ENCODE data around the gene SLC45A1. TPM values are rescaled to one million over a fixed set of nuclear protein-coding genes. Genes with fewer than 3 reads are reported as not detected.

The SLC45A1 gene
- total RNA-seq, 1 experiment from 2014 or later = not detected

- no peak overlapping the region for H3K9ac ChIP-seq (ENCODE audit: low read length)
- H3K4me2 ChIP-seq (ENCODE audit: low read depth, low read length, poor library complexity, severe bottlenecking) = no peak overlapping the region
- H3K27me3 ChIP-seq (ENCODE audit: low read length) = no peaks in the 10 kb centered on the region
- no peaks in the 10 kb centered on the region for H3K9me3 ChIP-seq (ENCODE audit: low read length)
- H4K20me1 ChIP-seq (ENCODE audit: insufficient read depth, low read depth, low read length) = no peaks in the 10 kb centered on the region
- no peak overlapping the region for H3K27ac ChIP-seq (ENCODE audit: low read length)
- H3K4me3 ChIP-seq (ENCODE audit: low read length) = no peak overlapping the region
- H3K9me2 ChIP-seq (replicated peaks; ENCODE audit: insufficient read depth, low read length) = no peaks in the 10 kb centered on the region
- DNase-seq = no peak
- H3K79me2 ChIP-seq (ENCODE audit: low read length) = no peaks in the 10 kb centered on the region
- H3K36me3 ChIP-seq (ENCODE audit: insufficient read depth, low read length) = no peaks in the 10 kb centered on the region
- H3K4me1 ChIP-seq (ENCODE audit: low read length) = no peaks in the 10 kb centered on the region
- H2AFZ ChIP-seq (ENCODE audit: low read length) = no peak overlapping the region
Measured at GRCh38 chr1:8337776-8338525, 20.0 kb downstream of the SLC45A1 start.

- Histone ChIP-seq H3K27me3 (ENCODE audit: low read length) (no peaks in the 10 kb centered on the region), H3K36me3 (ENCODE audit: insufficient read depth, low read length) (no peaks in the 10 kb centered on the region), H2AFZ (ENCODE audit: low read length) (no peak overlapping the region), H3K27ac (ENCODE audit: low read length) (no peak overlapping the region), H4K20me1 (ENCODE audit: insufficient read depth, low read depth, low read length) (no peaks in the 10 kb centered on the region), H3K9me3 (ENCODE audit: low read length) (no peaks in the 10 kb centered on the region), H3K79me2 (ENCODE audit: low read length) (no peaks in the 10 kb centered on the region), H3K9ac (ENCODE audit: low read length) (no peak overlapping the region), H3K9me2 (replicated peaks; ENCODE audit: insufficient read depth, low read length) (no peaks in the 10 kb centered on the region), H3K4me1 (ENCODE audit: low read length) (no peaks in the 10 kb centered on the region), H3K4me3 (ENCODE audit: low read length) (no peak overlapping the region), H3K4me2 (ENCODE audit: low read depth, low read length, poor library complexity, severe bottlenecking) (no peak overlapping the region)
- no peak for DNase-seq
Measured at GRCh38 chr1:8338526-8339202, 20.8 kb downstream of the SLC45A1 start.

DNA sequence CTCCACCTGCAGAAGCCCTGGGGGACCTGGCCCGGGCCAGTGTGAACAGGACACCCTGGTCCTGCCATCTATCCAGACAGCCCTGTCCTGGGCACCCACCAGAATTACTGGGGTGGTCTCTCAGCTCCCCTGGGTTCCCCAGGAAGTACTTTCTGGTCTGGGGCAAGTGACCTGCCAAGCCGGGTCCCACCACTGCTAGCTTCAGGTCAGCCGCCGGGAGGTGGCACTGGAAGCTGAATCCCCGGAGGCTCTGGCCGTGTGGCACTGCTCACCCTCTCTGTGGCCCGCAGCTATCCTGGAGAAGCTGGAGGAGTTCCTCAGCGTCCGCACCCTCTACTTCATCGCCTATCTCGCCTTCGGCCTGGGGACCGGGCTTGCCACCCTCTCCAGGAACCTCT lies 21.3 kb downstream of the SLC45A1 start:
- Histone ChIP-seq H2AFZ (ENCODE audit: low read length) (no peak overlapping the region), H4K20me1 (ENCODE audit: insufficient read depth, low read depth, low read length) (no peaks in the 10 kb centered on the region), H3K9me3 (ENCODE audit: low read length) (no peaks in the 10 kb centered on the region), H3K79me2 (ENCODE audit: low read length) (no peaks in the 10 kb centered on the region), H3K9me2 (replicated peaks; ENCODE audit: insufficient read depth, low read length) (no peaks in the 10 kb centered on the region), H3K9ac (ENCODE audit: low read length) (no peak overlapping the region), H3K27ac (ENCODE audit: low read length) (no peak overlapping the region), H3K36me3 (ENCODE audit: insufficient read depth, low read length) (no peaks in the 10 kb centered on the region), H3K4me3 (ENCODE audit: low read length) (no peak overlapping the region), H3K4me2 (ENCODE audit: low read depth, low read length, poor library complexity, severe bottlenecking) (no peak overlapping the region), H3K4me1 (ENCODE audit: low read length) (no peaks in the 10 kb centered on the region), H3K27me3 (ENCODE audit: low read length) (no peaks in the 10 kb centered on the region)
- DNase-seq = no peak

DNA sequence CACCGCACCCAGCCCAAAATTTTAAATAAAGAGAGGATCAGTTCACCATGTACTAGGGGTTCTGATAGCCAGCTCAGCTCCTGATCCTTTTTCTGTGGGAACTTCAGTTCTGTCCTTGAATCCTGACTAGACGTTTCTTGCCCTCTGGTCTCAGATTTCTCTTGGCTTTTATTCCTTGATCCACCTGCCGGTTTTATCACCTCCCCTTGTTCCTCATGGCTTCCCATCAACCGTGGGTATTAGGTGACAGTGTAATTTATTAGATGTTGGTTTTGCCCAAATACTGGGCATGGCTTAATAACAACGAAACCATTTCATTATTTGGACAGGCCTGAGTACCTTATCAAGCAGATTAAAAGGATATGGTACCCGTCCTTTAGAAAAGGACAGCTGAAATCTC lies 22.5 kb downstream of the SLC45A1 start:
- Histone ChIP-seq H3K9me2 (replicated peaks; ENCODE audit: insufficient read depth, low read length) (no peaks in the 10 kb centered on the region), H3K9ac (ENCODE audit: low read length) (no peak overlapping the region), H3K4me3 (ENCODE audit: low read length) (no peak overlapping the region), H3K79me2 (ENCODE audit: low read length) (no peaks in the 10 kb centered on the region), H3K27me3 (ENCODE audit: low read length) (no peaks in the 10 kb centered on the region), H3K27ac (ENCODE audit: low read length) (no peak overlapping the region), H3K4me1 (ENCODE audit: low read length) (no peaks in the 10 kb centered on the region), H2AFZ (ENCODE audit: low read length) (no peak overlapping the region), H3K4me2 (ENCODE audit: low read depth, low read length, poor library complexity, severe bottlenecking) (no peak overlapping the region), H4K20me1 (ENCODE audit: insufficient read depth, low read depth, low read length) (no peaks in the 10 kb centered on the region), H3K9me3 (ENCODE audit: low read length) (no peaks in the 10 kb centered on the region), H3K36me3 (ENCODE audit: insufficient read depth, low read length) (no peaks in the 10 kb centered on the region)
- DNase-seq = no peak

- Histone ChIP-seq H3K4me1 (ENCODE audit: low read length) (no peaks in the 10 kb centered on the region), H3K4me2 (ENCODE audit: low read depth, low read length, poor library complexity, severe bottlenecking) (no peak overlapping the region), H4K20me1 (ENCODE audit: insufficient read depth, low read depth, low read length) (0 out of 2 replicates have a peak, but pooled peaks cover 4% of the 10 kb centered on the region), H2AFZ (ENCODE audit: low read length) (no peak overlapping the region), H3K27ac (ENCODE audit: low read length) (no peak overlapping the region), H3K9me2 (replicated peaks; ENCODE audit: insufficient read depth, low read length) (no peaks in the 10 kb centered on the region), H3K4me3 (ENCODE audit: low read length) (no peak overlapping the region), H3K9ac (ENCODE audit: low read length) (no peak overlapping the region), H3K36me3 (ENCODE audit: insufficient read depth, low read length) (no peaks in the 10 kb centered on the region), H3K27me3 (ENCODE audit: low read length) (no peaks in the 10 kb centered on the region), H3K9me3 (ENCODE audit: low read length) (no peaks in the 10 kb centered on the region), H3K79me2 (ENCODE audit: low read length) (no peaks in the 10 kb centered on the region)
- no peak for DNase-seq
Measured at GRCh38 chr1:8342325-8342724, 24.4 kb downstream of the SLC45A1 start.

DNA sequence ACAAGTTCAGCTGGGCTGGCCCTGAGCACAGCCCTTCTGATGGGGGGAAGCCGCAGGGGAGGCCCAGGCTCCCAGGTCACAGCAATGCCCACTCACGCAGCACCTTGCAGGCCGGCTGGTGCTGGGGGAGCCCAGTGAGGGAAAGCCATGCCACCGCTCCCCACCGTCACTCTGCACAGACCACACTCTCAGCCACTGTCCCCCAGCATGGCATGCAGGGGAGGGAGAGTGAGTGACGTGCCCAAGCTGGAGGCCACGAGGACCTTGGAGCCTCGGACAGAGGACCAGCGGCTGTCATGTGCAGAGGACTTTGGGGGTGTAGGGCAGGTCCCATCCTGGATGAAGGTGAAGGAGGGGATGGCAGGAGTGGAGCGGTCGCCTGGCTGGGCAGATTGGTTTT lies 25.1 kb downstream of the SLC45A1 start:
- Histone ChIP-seq H3K9me2 (replicated peaks; ENCODE audit: insufficient read depth, low read length) (no peaks in the 10 kb centered on the region), H3K36me3 (ENCODE audit: insufficient read depth, low read length) (no peaks in the 10 kb centered on the region), H3K27me3 (ENCODE audit: low read length) (no peaks in the 10 kb centered on the region), H4K20me1 (ENCODE audit: insufficient read depth, low read depth, low read length) (0 out of 2 replicates have a peak, but pooled peaks cover 4% of the 10 kb centered on the region), H3K9me3 (ENCODE audit: low read length) (no peaks in the 10 kb centered on the region), H3K27ac (ENCODE audit: low read length) (no peak overlapping the region), H2AFZ (ENCODE audit: low read length) (no peak overlapping the region), H3K4me2 (ENCODE audit: low read depth, low read length, poor library complexity, severe bottlenecking) (no peak overlapping the region), H3K4me3 (ENCODE audit: low read length) (no peak overlapping the region), H3K79me2 (ENCODE audit: low read length) (no peaks in the 10 kb centered on the region), H3K9ac (ENCODE audit: low read length) (no peak overlapping the region), H3K4me1 (ENCODE audit: low read length) (no peaks in the 10 kb centered on the region)
- no peak for DNase-seq

DNA sequence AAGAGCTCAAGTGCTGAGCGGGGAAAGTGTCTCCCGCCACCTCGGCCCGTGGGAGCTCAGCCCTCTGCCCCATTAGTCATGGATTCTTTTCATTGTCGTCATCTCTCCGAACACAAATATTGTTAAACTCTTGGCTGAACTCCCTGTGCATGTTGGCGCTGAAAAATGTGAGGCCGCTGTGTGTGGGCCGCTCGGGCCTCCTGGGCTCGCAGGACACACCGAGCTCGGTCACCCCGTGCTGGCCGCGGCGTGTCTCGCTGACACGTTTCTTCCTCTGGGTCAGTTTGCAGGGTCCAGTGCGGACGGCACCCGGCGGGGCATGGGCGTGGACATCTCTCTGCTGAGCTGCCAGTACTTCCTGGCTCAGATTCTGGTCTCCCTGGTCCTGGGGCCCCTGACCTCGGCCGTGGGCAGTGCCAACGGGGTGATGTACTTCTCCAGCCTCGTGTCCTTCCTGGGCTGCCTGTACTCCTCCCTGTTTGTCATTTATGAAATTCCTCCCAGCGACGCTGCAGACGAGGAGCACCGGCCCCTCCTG lies 25.6 kb downstream of the SLC45A1 start:
- 0 out of 2 replicates have a peak, but pooled peaks cover 6% of the 10 kb centered on the region for H4K20me1 ChIP-seq (ENCODE audit: insufficient read depth, low read depth, low read length)
- H3K9ac ChIP-seq (ENCODE audit: low read length) = no peak overlapping the region
- no peak overlapping the region for H3K4me2 ChIP-seq (ENCODE audit: low read depth, low read length, poor library complexity, severe bottlenecking)
- no peaks in the 10 kb centered on the region for H3K9me3 ChIP-seq (ENCODE audit: low read length)
- DNase-seq = no peak
- no peak overlapping the region for H2AFZ ChIP-seq (ENCODE audit: low read length)
- H3K4me1 ChIP-seq (ENCODE audit: low read length) = no peaks in the 10 kb centered on the region
- H3K27me3 ChIP-seq (ENCODE audit: low read length) = no peaks in the 10 kb centered on the region
- no peaks in the 10 kb centered on the region for H3K36me3 ChIP-seq (ENCODE audit: insufficient read depth, low read length)
- H3K4me3 ChIP-seq (ENCODE audit: low read length) = no peak overlapping the region
- no peaks in the 10 kb centered on the region for H3K9me2 ChIP-seq (replicated peaks; ENCODE audit: insufficient read depth, low read length)
- H3K79me2 ChIP-seq (ENCODE audit: low read length) = no peaks in the 10 kb centered on the region
- H3K27ac ChIP-seq (ENCODE audit: low read length) = no peak overlapping the region

DNA sequence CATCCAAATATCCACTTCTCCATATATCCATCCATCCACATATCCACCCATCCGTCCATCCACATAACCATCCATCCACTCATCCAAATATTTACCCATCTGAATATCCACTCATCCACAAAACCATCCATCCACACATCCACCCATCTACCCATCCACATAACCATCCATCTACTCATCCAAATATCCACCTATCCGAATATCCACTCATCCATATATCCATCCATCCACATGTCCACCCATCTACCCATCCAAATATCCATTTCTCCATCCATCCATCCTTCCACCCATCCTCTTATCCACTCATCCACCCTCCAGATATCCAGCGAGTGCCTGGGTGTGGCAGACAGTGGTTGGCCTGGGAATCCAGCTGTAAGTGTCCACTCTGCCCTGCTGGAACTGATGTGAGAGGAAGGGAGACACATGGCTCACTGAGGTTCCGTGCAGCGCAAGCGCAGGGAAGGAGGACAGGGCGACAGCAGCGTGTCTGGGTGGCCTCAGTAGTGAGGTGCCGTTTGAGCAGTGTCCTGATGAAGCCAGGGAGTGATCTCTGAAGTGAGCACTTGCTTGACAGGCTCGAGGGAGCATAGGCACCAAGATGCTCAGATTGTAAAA lies 27.1 kb downstream of the SLC45A1 start:
- Histone ChIP-seq H3K4me3 (ENCODE audit: low read length) (no peak overlapping the region), H2AFZ (ENCODE audit: low read length) (no peak overlapping the region), H3K79me2 (ENCODE audit: low read length) (no peaks in the 10 kb centered on the region), H3K9me3 (ENCODE audit: low read length) (no peaks in the 10 kb centered on the region), H3K27me3 (ENCODE audit: low read length) (no peaks in the 10 kb centered on the region), H3K9me2 (replicated peaks; ENCODE audit: insufficient read depth, low read length) (no peaks in the 10 kb centered on the region), H3K4me2 (ENCODE audit: low read depth, low read length, poor library complexity, severe bottlenecking) (no peak overlapping the region), H3K36me3 (ENCODE audit: insufficient read depth, low read length) (no peaks in the 10 kb centered on the region), H4K20me1 (ENCODE audit: insufficient read depth, low read depth, low read length) (peaks cover 12% of the 10 kb centered on the region; the same call in 1 of the 2 replicates), H3K27ac (ENCODE audit: low read length) (no peak overlapping the region), H3K9ac (ENCODE audit: low read length) (no peak overlapping the region), H3K4me1 (ENCODE audit: low read length) (no peaks in the 10 kb centered on the region)
- no peak for DNase-seq
